KOPT-K1 (cell line): ENCODE measurements around the gene DUXB.

Experiments
- H3K27ac ChIP-seq: fragments of 200-600 bp; sonication (generic); 2 replicates; pipeline ENCODE4 v1.5.1; 2016; ENCODE audit warnings: antibody characterized with exemption, mild to moderate bottlenecking, low read depth, low read length; ENCODE audit not compliant: poor library complexity, severe bottlenecking
- H3K36me3 ChIP-seq: fragments of 200-600 bp; sonication (generic); 2 replicates; pipeline ENCODE4 v1.5.1; 2017; ENCODE audit warnings: antibody characterized with exemption, mild to moderate bottlenecking, low read length, moderate library complexity; ENCODE audit not compliant: insufficient read depth
- H3K9me3 ChIP-seq: fragments of 200-600 bp; sonication (generic); 2 replicates; pipeline ENCODE4 v1.5.1; 2017; ENCODE audit warnings: antibody characterized with exemption, low read length, mild to moderate bottlenecking; ENCODE audit not compliant: insufficient read depth, poor library complexity, severe bottlenecking

The DUXB gene

DNA sequence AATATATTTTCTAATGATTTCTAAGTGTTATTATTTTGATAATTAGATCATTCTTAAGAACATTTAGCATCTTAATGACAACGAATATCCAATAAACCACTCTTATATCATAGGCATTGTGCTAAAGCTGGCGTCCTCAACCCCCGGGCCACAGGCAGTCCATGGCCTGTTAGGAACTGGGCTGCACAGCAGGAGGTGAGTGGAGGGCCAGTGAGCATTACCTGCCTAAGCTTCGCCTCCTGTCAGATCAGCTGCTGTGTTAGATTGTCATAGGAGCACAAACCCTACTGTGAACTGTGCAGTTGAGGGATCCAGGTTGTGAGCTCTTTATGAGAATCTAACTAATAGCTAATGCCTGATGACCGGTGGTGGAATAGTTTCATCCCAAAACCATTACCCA lies 3.7 kb downstream of the DUXB start:
- no peak overlapping the region for H3K27ac ChIP-seq
- H3K36me3 ChIP-seq: no peaks in the 10 kb centered on the region
- peaks cover 5% of the 10 kb centered on the region for H3K9me3 ChIP-seq

DNA sequence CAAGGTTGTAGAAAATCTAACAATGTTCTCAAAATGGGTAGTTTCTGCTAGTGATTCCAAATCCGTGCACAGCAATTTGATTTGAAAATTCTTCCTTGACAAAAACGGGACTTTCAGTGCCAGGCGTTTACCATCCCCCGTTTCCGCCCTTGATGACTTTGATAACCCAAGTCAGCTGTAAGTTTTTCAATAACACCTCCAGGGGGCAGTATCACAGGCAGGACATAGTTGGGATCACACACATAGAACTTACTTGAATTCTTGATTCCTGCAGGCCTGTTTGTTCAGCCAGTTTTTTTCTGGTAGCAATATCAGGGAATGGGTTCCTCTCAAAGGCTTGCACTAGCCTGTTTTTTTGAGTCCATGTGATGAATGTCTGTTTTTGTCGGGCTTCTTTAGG lies 5.6 kb downstream of the DUXB start:
- Histone ChIP-seq H3K27ac (no peak overlapping the region), H3K9me3 (peaks cover under 1% of the 10 kb centered on the region), H3K36me3 (no peaks in the 10 kb centered on the region)

DNA sequence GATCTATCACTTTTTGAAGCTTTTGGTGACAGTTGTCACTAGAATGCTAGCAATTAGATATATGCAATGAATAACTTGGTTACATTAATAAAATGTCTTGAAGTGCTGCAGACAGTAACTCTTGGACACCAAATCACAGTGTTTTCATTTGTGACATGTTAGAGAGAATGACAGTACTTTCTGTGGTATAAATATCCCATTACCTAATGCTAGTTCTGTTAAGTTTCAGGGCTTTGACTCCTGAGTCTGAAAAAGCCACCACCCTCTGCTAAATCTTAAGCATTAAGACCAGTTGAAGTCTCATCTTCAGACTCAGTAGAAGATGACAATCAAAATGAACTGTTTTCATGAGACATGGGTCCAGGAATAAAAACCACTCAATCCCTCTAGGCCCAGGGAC lies 13.9 kb downstream of the DUXB start:
- H3K27ac ChIP-seq: no peak overlapping the region
- no peaks in the 10 kb centered on the region for H3K36me3 ChIP-seq
- peaks cover 24% of the 10 kb centered on the region for H3K9me3 ChIP-seq

DNA sequence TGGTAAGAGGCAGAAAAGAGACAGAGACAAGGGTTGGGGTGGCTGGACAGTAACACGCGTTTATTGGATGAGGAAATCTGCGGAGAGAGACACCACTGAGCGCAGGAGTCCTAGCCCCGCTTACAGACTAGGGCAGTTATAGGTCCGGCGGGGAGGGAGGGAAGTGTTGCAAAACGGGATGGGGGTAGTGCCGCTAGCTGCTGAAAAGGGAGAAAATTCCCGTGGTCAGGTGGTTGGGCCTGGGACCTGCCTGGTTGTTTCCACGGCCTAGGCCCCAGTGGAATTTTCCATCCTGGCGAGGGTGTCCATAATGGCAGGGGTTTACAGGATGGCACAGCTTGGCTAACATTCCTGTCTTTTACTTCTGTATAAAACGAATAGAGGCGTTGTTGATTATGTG lies 19.0 kb downstream of the DUXB start:
- Histone ChIP-seq H3K9me3 (peaks cover 18% of the 10 kb centered on the region), H3K36me3 (no peaks in the 10 kb centered on the region)

DNA sequence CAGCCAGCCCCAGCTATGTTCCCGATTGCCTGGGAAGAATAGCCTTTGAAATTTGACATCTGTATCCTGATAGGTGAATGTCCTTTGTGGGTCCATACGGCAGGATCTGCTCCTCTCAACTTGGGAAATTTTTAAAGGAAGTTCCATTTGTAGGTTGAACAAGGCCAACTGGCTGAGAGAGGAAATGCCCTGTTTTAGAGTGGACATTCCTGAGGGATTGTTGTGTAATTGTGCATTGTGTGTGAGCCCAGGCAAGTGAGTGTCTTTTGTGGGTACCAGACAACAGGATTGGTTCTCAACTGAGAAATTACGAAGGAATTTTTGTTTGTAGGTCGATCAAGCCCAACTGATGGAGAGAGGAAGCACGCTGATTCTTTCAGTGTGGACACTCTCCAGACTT lies 21.9 kb downstream of the DUXB start:
- H3K36me3 ChIP-seq: no peaks in the 10 kb centered on the region
- H3K9me3 ChIP-seq: peaks cover 13% of the 10 kb centered on the region
- H3K27ac ChIP-seq: no peak overlapping the region

More for the DNA sequence above, 19.0 kb downstream of the DUXB start:
- no peak overlapping the region for H3K27ac ChIP-seq

DNA sequence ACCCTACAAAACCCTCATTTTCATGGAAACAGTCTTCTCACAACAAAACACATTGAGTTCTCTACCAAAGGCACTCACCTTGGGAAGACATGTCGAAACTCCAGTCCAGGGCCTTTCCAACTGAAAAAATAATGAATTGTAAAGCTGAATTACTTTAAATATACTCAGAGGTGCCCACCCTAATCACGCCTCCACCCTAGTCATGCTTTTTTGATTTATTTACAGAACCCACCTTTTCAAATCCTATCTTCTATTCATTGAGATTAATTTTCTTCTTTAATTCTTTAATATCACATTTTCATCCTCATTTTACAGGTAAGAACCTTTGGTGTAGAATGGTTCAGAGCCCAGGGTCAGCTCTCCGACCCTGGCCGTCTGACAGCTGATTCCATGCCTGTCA lies 24.4 kb downstream of the DUXB start, which contains the start of gene CPHXL2:
CPHXL2 (minus strand) TSS at position 101 of the 400 bp plus-strand sequence; CDS start at position 91, 10 bp downstream.
- Histone ChIP-seq H3K9me3 (no peaks in the 10 kb centered on the region), H3K27ac (no peak within 1 kb of the TSS), H3K36me3 (no peaks in the 10 kb centered on the region)

DNA sequence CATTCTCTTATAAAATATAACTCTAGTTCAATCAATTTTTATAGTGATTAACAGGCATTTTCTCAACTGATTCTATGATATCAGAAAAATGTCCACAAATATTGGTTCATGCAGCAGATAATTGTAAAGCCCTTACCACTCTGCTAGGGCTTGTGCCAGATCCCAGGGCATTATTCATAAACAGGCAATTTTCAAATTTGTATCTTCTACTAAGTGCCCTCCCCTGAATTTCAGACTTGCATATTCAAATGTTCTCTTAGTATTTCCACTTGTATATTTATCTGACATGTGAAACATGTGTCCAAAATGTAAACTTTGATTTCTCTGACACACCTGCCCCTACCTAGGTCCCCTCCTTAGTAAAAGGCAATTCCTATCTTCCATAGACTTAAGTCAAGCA lies 33.8 kb downstream of the DUXB start:
- Histone ChIP-seq H3K27ac (no peak overlapping the region), H3K9me3 (no peaks in the 10 kb centered on the region), H3K36me3 (no peaks in the 10 kb centered on the region)

DNA sequence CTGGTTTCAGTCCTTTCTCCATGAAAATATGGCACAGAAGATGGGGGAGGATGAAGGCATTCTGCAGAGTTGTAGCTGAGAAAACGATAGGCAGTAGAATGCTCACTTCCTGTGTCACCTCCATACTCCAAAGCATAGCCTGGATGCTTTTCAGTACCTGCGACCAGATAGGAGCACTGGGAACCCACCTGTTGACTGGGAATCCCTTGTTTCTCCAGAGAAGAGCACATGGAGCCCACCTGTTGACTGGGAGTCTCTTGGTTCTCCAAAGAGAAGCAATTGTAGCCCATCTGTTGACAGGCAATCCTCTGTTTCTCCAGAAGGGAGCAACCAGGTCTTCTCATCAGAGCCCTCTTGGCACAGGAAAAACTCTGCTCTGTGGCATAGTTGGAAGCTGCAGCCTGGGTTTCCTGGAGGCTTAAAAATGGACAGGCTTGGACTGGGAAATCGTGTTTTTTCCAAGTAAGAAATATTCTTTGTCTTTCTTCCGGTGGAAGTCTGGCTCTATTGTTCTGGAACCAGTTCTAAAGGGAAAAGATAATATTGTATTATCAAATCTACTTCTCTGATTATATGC lies 40.4 kb downstream of the DUXB start:
- Histone ChIP-seq H3K27ac (no peak overlapping the region), H3K9me3 (no peaks in the 10 kb centered on the region), H3K36me3 (peaks cover 55% of the 10 kb centered on the region)

DNA sequence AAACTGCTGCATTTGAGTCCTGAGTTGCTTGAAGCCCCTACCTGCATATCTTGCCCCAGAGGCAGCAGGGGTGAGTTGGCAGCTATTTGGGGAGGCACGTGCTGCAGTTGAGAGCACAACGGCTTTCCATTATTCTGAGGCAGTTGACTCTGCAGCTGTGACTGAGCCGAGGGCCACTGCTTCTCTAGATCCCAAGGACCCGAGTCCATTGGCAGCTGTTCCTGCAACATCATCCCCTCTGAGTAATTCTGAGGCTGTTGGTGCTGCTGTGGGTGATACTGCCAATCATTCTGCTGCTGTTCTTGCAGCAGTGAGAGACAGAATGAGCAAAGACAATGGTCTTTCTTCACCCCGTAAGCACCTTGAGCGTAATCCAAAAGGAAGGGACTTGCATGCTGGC lies 40.9 kb downstream of the DUXB start:
- peaks cover 60% of the 10 kb centered on the region for H3K36me3 ChIP-seq
- no peaks in the 10 kb centered on the region for H3K9me3 ChIP-seq
- H3K27ac ChIP-seq: no peak overlapping the region

DNA sequence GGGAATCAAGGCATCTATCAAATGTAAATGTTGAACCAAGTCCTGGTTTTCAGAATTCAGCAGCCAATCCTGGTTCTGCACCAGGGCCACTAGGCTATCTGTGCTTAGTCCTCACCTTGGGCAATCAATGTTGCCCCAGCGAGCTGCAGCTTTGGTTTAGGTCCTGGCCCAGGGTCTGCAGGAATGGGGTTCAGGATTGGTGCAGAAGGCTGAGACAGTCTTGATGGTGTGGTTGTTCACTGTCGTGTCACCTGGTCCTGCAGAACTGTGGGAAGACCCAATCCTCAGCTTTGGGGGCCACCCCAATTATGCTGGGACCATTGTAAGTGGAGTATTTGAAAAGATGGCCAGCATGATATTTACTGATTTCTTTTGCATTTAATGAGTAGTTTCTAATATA lies 43.1 kb downstream of the DUXB start:
- Histone ChIP-seq H3K9me3 (no peaks in the 10 kb centered on the region), H3K27ac (no peak overlapping the region), H3K36me3 (peaks cover 81% of the 10 kb centered on the region)

DNA sequence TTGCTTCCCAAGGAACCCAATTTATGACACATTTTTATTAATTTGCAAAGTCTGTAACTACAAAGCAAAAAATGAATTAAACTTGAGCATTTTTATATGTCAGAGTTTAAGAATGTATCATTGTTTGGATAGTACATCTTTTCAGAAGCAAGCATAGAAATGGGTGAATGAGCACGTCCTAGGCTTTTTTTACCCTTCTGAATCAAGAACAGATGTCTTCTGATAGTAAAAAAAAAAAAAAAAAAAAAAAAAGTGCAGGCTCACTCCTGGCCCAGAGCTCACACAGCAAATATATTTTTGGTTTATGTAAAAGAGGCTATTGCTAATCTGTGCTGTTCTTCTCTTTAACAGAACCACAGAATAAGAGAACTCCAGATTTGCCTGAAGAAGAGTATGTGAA lies 47.3 kb downstream of the DUXB start:
- Histone ChIP-seq H3K36me3 (peaks cover 73% of the 10 kb centered on the region), H3K27ac (no peak overlapping the region), H3K9me3 (no peaks in the 10 kb centered on the region)

DNA sequence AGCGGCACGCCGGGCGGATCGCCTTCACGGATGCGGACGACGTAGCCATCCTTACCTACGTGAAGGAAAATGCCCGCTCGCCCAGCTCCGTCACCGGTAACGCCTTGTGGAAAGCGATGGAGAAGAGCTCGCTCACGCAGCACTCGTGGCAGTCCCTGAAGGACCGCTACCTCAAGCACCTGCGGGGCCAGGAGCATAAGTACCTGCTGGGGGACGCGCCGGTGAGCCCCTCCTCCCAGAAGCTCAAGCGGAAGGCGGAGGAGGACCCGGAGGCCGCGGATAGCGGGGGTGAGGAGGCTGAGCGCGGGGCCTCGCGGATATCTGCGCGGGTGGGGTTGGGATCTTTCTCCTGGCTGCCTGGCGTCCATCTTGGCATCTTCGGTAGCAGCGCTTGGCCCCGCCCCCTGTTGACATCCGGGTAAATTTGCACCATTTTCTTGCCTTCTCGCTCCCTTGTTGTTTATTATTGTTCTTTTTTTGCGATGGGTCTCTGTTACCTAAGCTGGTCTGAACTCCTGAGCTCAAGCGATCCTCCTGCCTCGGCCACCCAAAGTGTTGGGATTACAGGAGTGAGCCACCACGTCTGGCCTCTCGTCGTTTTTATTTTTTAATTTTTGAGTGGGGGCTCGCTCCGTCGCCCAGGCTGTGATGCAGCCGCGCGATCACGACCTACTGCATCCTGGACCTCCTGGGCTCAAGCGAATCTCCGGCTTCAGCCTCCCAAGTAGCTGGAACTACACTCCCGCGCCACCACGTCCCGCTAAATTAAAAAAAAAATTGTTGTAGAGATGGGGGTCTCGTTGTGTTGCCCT lies 52.8 kb downstream of the DUXB start:
- Histone ChIP-seq H3K27ac (peak overlapping the region; percentile 89), H3K36me3 (peaks cover 45% of the 10 kb centered on the region)

DNA sequence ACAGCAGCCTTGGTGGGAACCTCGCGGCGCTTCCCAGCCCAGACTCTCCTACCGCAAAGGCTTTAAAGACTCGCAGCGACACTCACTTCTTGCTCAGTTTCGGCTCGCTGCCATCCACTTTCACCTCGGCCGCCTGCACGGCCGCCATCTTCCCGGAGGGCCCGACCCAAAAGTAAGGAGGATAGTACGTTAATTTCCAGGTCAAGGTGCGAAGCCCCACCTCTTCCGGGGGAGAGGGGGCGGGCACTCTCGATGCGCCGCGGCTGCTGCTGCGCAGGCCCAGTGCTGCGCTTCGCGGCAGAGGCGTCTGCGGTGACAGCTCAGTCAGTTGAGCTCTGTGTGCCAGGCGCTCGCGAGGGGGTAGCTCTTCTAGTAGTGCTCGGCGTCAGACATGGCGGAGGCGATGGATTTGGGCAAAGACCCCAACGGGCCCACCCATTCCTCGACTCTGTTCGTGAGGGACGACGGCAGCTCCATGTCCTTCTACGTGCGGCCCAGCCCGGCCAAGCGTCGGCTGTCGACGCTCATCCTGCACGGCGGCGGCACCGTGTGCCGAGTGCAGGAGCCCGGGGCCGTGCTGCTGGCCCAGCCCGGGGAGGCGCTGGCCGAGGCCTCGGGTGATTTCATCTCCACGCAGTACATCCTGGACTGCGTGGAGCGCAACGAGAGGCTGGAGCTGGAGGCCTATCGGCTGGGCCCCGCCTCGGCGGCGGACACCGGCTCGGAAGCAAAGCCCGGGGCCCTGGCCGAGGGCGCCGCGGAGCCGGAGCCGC lies 53.6 kb downstream of the DUXB start, which contains the start of the genes KARS1 and TERF2IP:
KARS1 (minus strand) TSS at position 174 of the 773 bp plus-strand sequence; CDS start at position 148, 26 bp downstream.
TERF2IP (plus strand) TSS at position 282 of the 773 bp plus-strand sequence; CDS start at position 392, 110 bp downstream.
- H3K9me3 ChIP-seq: no peaks in the 10 kb centered on the region
- H3K27ac ChIP-seq: peak within 1 kb of the TSS; percentile 89
- H3K36me3 ChIP-seq: peaks cover 45% of the 10 kb centered on the region

More for the DNA sequence above, 52.8 kb downstream of the DUXB start:
- no peaks in the 10 kb centered on the region for H3K9me3 ChIP-seq

DNA sequence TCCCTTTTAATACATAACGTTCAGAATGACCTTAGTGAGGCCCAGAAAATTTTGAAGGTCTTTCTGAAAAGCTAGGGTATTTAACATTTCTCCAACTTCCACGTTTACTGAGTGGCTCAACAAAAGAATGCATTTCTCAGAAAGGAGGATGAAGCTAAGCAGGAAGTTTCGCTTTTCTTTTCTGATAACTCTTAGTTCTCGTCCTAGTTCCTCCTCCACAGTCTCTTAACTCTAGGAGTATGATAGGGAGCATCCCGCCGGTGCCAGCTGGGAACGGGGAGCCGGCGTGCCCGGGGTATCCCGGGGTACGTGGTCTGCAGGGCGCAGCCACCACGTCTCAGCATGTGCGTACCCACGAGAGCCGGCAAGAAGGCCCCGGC lies 54.2 kb downstream of the DUXB start:
- H3K36me3 ChIP-seq: peaks cover 49% of the 10 kb centered on the region
- no peaks in the 10 kb centered on the region for H3K9me3 ChIP-seq
- H3K27ac ChIP-seq: peak overlapping the region; percentile 89
